NCI-H146 treated with DMSO at 0.1 percent for 48 hours (cell line): ENCODE results near the gene AFAP1.

Source experiments
- DNase-seq: peaks from one replicate; lab custom pipeline; 2025; ENCODE audit not compliant: unreplicated experiment; lab: John Stamatoyannopoulos, UW

AFAP1 gene

DNA sequence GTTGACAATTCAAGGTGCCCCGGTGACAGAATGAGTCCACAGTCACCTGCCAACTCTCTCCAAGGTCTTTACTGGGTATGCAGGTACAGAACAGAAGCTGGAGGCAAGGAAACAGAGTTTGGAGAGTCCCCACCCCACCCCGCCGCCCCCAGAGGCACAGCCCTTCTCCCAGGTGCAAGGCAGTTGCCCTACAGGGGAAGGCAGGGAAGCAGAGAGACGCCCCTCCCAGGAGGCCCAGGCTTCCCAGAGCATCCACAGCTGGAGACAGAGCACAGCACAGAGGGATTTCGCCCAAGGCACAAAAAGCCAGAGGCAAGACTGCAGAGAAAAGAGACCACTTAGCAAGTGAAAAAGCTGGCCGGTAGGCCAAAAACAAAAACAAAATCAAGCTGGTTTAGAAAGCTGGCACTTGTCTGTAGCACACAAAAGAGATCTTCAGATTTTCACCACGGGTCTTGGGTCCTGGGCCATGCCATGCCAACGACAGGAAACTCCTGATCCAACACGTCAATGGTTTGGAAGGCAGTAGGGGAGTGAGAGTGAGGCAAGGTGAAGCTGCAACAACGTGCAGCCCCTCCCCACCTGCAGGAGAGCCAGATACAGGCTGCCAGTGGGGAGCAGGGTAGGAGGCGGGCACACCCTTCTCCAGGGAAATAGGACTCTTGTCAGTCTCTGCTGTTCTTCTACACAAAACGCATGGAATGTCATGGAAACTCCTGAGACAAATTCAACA, 113.3 kb downstream of the AFAP1 start:
- DNase-seq = no peak

DNA sequence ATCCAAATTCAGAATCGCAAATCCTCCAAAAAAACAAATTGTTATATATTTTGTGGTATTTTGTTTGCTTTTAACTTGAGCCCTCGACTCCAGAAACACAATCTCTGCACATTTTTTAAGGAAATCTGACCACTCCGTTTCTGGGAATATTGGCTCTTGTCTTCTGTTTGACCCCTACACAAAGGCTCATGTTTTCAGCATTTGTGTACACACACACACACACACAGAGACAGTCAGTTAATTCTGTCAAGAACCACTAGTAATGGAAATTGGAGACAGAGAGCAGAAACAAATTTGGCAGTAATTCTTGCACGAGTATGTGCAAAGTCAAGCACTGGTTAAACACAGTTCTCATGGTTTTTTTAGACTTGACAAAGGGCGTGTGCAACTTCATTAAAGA, 115.4 kb downstream of the AFAP1 start:
- DNase-seq = no peak

DNA sequence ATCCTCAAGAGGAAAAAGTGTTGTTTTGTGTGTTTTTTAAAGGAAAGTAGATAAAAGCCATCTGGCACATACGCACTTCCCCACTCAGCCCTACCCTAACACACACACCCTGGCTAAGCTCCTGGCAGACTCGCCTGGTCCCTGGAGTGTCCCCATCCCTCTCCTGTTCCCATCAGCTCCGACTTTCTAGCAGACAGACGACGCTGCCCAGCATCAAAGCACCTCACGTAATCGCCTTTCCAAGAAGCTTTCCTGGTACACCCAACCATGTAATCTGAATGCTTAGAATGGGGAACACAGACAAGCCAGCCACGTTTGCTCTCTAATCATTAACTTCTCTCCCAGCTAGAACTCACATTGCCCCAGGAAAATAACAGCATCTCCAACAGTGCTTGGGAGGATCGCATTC, 116.2 kb downstream of the AFAP1 start:
- DNase-seq = no peak

GRCh38 chr4:7822877-7823276, 116.8 kb downstream of the AFAP1 start:
- DNase-seq = no peak

GRCh38 chr4:7822137-7822505, 117.5 kb downstream of the AFAP1 start:
- DNase-seq = no peak

- no peak for DNase-seq
Observed at GRCh38 chr4:7821245-7822136, 118.2 kb downstream of the AFAP1 start.

GRCh38 chr4:7820031-7820818, 119.4 kb downstream of the AFAP1 start:
- no peak for DNase-seq

DNA sequence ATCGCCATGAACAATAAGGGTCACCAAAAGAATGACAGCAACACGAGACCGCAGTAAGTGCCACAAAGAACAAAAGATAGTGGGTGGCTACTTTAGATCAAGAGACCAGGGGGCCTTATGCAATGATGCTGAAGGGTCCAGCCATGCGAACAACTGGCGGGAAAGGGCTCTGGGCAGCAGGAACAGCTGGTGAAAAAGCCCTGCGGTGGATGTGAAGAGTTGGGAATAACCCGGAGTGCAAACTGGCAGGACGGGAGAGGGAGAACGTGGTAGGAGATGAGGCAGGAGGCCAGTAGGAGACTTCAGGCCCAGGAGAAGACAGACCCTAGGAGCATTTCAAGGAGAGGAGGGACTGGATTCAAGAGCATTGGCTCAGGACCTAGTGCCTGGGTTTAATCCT, 120.2 kb downstream of the AFAP1 start:
- DNase-seq = no peak

DNA sequence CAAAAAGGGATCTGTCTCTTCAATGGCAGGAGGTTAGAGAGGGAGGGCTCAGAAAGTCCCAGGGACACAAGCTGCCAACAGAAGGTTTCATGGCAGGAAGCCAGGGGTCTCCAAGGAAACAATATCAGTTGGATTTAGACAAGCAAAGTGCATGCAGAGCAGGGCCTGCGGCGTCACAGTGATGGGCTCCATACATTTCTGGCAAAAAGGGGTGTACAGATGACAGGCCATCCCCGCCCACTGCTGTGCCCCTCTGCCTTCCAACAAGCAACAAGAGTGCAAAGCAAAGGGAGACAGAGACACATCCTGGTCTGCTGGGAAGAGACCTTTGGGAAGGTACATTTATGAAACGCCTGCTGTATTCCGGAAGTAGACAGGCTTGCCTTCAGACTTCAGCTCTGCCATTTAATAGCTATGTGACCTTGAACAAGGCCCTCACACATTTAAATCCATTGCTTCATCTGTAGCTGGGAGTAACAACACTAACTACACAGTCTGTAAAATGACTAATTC, 121.2 kb downstream of the AFAP1 start:
- no peak for DNase-seq

DNA sequence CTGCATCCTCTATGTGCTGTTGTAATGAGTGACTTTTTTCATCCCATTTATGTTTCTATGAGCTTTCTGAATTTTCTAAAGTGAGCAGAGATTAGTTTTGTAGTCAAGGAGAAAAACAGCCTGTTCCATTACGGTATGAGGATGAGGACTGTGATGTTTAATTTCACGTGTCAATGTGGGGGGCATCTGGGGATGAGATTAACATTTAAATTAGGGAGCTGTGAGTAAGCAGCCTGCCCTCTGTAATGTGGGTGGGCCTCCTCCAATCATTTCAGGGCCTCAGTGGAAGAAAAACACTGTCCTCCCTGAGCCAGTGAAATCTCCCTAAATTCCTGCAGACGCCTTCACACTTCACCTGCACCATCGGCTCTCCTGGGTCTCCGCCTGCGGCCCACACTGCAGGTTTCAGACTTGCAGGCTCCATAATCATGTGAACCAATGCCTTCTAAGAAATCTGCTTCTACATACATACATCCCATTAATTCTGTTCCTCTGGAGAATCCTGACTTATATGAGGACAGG, 121.7 kb downstream of the AFAP1 start:
- DNase-seq = no peak

- DNase-seq = no peak
Observed at GRCh38 chr4:7816771-7817170, 122.9 kb downstream of the AFAP1 start.

DNA sequence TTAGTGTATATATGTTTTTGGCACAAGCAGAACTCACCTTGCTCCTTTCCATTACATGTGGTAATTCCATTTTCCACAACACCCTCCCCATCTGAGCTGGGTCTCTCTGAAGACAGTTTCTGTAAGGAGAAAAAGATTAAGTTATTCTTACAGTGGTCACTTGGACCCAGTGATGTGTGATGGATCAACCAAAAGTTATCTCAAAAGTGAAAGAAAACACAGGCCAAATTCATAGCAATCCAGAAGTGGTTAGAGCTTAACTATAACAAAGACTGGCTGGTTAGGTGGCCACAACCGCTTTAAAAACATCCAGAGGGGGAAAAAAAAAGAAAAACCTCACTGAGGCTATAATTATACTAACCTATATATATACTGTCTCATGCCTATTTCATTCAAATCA, 123.7 kb downstream of the AFAP1 start:
- DNase-seq = no peak

- DNase-seq = no peak
Observed at GRCh38 chr4:7815562-7815961, 124.1 kb downstream of the AFAP1 start.

GRCh38 chr4:7814451-7814850, 125.2 kb downstream of the AFAP1 start:
- no peak for DNase-seq

DNA sequence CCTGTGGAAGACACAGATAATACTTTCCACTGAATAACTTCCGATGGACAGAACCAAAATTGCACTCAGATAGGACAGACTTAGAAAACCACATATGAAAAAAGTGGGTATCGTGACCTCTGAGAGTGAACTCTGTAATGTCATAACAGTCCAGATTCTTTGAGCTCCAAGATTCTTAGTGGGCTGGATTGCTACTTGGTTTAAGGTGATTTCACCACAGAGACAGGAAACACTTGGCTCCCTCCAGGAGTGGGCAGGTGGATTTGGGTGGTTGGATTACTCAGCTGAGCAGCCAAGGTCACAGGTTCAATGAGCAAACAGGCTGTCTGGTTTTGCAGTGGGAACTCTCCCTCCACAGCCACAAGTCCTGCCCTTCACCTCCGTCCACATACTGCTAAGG, 126.0 kb downstream of the AFAP1 start:
- DNase-seq = no peak

DNA sequence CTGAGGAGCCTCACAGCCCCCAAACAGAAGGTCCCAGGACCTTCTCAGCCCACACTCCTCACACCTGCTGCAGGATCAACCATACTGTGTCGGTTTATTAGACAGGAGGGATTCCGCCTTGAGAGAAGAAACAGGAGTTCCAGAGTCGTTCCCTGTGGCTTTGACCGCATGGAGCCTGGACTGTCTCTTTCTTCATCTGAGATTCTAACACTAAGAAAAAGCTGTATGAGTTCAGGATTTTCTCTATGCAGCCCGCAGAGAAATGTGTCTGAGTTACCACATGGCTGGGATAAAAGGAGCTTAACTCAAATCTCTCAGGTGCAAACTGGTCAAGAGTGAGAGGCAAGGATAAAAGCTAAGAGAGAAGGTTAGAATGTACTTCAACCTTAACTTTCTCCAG, 126.7 kb downstream of the AFAP1 start:
- no peak for DNase-seq

GRCh38 chr4:7812231-7812857, 127.3 kb downstream of the AFAP1 start:
- DNase-seq = no peak

DNA sequence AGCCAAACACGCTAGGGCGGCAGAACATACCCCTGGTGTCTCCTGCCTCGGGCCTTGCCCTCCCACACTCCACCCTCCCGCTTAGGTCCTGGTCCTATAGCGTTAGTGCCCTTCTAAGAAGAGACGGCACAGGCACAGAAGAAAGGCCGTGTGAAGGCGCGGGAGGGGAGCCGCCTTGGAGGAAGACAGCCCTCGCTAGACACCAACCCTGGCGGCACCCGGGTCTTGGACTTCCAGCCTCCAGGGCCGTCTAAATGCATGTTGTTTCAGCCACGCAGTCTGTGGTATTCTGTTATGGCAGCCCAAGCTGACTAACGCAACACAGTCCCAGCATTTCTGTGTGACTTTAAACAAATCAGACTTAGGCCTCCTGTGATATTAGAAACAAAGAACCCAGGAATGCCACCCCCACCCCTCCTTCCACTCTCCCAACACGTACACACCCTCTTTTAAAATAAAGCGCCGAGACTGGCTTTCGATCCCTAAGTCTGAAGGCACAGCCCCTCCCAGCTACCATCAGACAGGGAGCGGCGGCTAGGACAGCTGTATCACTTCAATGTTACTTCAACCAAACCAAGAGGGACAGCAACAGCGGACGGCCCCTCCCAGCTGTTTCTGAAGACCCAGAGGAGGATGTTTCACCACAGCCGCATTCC, 128.0 kb downstream of the AFAP1 start:
- no peak for DNase-seq

DNA sequence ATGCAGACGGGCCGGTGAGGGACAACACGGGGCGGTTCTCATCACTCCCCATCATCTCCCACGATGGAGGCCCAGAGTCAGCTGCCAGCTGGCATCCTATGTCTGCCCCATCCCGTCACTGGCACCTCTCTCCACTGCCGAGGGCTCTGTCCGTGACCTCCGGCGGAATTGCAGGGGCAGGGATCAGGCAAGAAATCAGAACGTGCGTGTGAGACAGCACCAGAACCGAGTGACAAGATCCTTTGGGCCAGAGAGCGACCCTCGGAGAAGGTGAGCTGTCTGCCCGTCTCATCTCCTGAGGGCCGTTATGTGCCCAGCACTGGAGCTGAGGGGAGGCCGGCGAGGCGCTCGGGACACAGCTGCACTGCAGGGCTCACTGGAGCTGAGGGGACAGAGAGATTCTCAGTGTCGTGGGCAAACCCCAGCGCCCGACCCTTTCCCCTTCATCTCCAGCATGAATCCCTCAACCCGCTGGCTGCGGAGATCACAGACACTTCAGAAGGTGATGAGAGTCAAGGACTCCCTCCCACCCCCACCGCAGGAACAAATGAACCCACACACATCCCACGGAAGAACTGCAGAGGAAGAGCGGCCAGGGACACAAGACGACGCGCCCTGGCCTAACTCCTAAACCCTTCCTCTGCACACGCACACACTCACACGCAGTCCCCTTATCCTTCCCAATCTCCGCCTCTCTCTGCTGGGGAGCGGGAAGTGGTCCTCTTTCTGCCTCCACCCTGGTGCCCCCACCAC, 128.7 kb downstream of the AFAP1 start:
- no peak for DNase-seq

GRCh38 chr4:7808752-7809151, 130.9 kb downstream of the AFAP1 start:
- DNase-seq = no peak
